Stomach (tissue), 4 donors: ENCODE data around the gene GABRB2.

Experiments used
- CTCF ChIP-seq, 7 experiments: fragments of 450-650 bp in 4 of 7; fragments of 200-600 bp in 3 of 7; sonication (generic) in 3 of 7; IDR thresholded peaks; one replicate each; pipeline ENCODE4 v1.5.1; 2016 to 2019; ENCODE audit warnings: antibody characterized with exemption in 7 of 7, control low read depth in 2 of 7, mild to moderate bottlenecking in 1 of 7
- EP300 ChIP-seq: sonication (generic); formaldehyde crosslinking; IDR thresholded peaks from one replicate; pipeline ENCODE4 v1.6.1; 2017; ENCODE audit warnings: antibody characterized with exemption
- POLR2A ChIP-seq, 4 donors: fragments of 450-650 bp; IDR thresholded peaks; one replicate each; pipeline ENCODE4 v1.6.1; 2016; ENCODE audit warnings: antibody characterized with exemption in 4 of 4, control low read depth in 2 of 4, mild to moderate bottlenecking in 1 of 4, moderate library complexity in 1 of 4
- POLR2AphosphoS5 ChIP-seq, 3 donors: sonication (generic); formaldehyde crosslinking; IDR thresholded peaks; one replicate each; pipeline ENCODE4 v1.6.1; 2016; ENCODE audit warnings: antibody characterized with exemption in 3 of 3

GRCh38 chr5:161369022-161369421, 177.5 kb downstream of the GABRB2 start:
- TF ChIP-seq EP300 (no peak), CTCF (IDR thresholded peaks at IDR 0.05) (no peak), POLR2AphosphoS5 (IDR thresholded peaks at IDR 0.05) (no peak), POLR2A (IDR thresholded peaks at IDR 0.05) (no peak)
